Renal cortex interstitium (tissue), 11 donors: ENCODE data around the gene STT3A. TPM values are rescaled to one million over a fixed set of nuclear protein-coding genes. Genes with fewer than 3 reads are reported as not detected.
"Not testable (repeated sequence)": the region's sequence is repeated elsewhere in the genome, so short reads cannot be mapped to it uniquely, and the experiment has no call there.

Experiments used
- DNase-seq, 11 donors: peaks; one replicate each; pipeline ENCODE4 v3.0.0-alpha.2; 2013; ENCODE audit warnings: low read depth in 9 of 11, low spot score in 4 of 11; ENCODE audit errors: extremely low read depth in 1 of 11
- polyA plus RNA-seq, 3 donors: library from polyadenylated mRNA; unstranded; fragments of 120-200 nt; gene quantifications; one replicate each; pipeline ENCODE4 v1.2.1, GENCODE V29; 2013; ENCODE audit not compliant: insufficient read length in 3 of 3

The STT3A gene
- polyA plus RNA-seq, 3 donors = 200 to 209 (median 205) TPM

GRCh38 chr11:125577181-125577580, 15.5 kb upstream of the STT3A start:
- DNase-seq = not testable (repeated sequence)

- DNase-seq = no peak
Measured at GRCh38 chr11:125578783-125579182, 13.9 kb upstream of the STT3A start.

- DNase-seq = no peak
Measured at GRCh38 chr11:125579811-125580210, 12.8 kb upstream of the STT3A start.

- DNase-seq = no peak
Measured at GRCh38 chr11:125583496-125583895, 9.2 kb upstream of the STT3A start.

- no peak for DNase-seq
Measured at GRCh38 chr11:125585487-125585886, 7.2 kb upstream of the STT3A start.

- no peak for DNase-seq
Measured at GRCh38 chr11:125586623-125587022, 6.0 kb upstream of the STT3A start.

- DNase-seq = no peak
Measured at GRCh38 chr11:125587480-125587879, 5.2 kb upstream of the STT3A start.

GRCh38 chr11:125588505-125588904, 4.1 kb upstream of the STT3A start:
- no peak for DNase-seq

GRCh38 chr11:125591649-125592304, 875 bp upstream of the STT3A start:
- peak in 6 of 11 donors; percentile 12 to 46 (median 20) for DNase-seq

- peak in 3 of 11 donors; percentile 2 to 7 (median 6) for DNase-seq
Measured at GRCh38 chr11:125593114-125593820, 615 bp downstream of the STT3A start.

- no peak for DNase-seq
Measured at GRCh38 chr11:125594958-125595357, 2.3 kb downstream of the STT3A start.

GRCh38 chr11:125600663-125601062, 8.0 kb downstream of the STT3A start:
- no peak for DNase-seq

- DNase-seq = no peak
Measured at GRCh38 chr11:125603207-125603606, 10.6 kb downstream of the STT3A start.

- DNase-seq = no peak
Measured at GRCh38 chr11:125605417-125605816, 12.8 kb downstream of the STT3A start.

- DNase-seq = no peak
Measured at GRCh38 chr11:125609545-125609944, 16.9 kb downstream of the STT3A start.

- DNase-seq = no peak
Measured at GRCh38 chr11:125618383-125618782, 25.7 kb downstream of the STT3A start.

GRCh38 chr11:125621995-125622394, 29.3 kb downstream of the STT3A start:
- DNase-seq = no peak

GRCh38 chr11:125623064-125623463, 30.4 kb downstream of the STT3A start:
- DNase-seq = no peak

- no peak for DNase-seq
Measured at GRCh38 chr11:125624756-125625213, 32.1 kb downstream of the STT3A start, which contains the start of gene CHEK1. Gene CHEK1, plus strand, starts transcription at chr11:125625163. Its CDS starts 1,606 bp downstream, at chr11:125626769.

- peak in 1 of 11 donors; percentile 69 for DNase-seq
Measured at GRCh38 chr11:125625225-125625629, 32.6 kb downstream of the STT3A start.
